Activated CD4-positive, alpha-beta T cell treated with anti-CD3 and anti-CD28 coated beads for 1 hour (primary cell): ENCODE results near the gene PTDSS2.
"Not testable (repeated sequence)": the region's sequence is repeated elsewhere in the genome, so short reads cannot be mapped to it uniquely, and the experiment has no call there.

Experiments
- DNase-seq: peaks from one replicate; pipeline ENCODE4 v3.0.0-alpha.2; 2020

PTDSS2 gene

GRCh38 chr11:452203-452744, 2.2 kb downstream of the PTDSS2 start:
- DNase-seq, result no peak

- no peak for DNase-seq
Measured at GRCh38 chr11:452916-453527, 2.9 kb downstream of the PTDSS2 start.

GRCh38 chr11:453564-453963, 3.5 kb downstream of the PTDSS2 start:
- DNase-seq, result no peak

- DNase-seq, result no peak
Measured at GRCh38 chr11:454043-454442, 4.0 kb downstream of the PTDSS2 start.

GRCh38 chr11:454801-455565, 4.9 kb downstream of the PTDSS2 start:
- DNase-seq, result no peak

- DNase-seq, result no peak
Measured at GRCh38 chr11:455566-456147, 5.6 kb downstream of the PTDSS2 start.

GRCh38 chr11:456533-456932, 6.5 kb downstream of the PTDSS2 start:
- DNase-seq, result no peak

- DNase-seq, result no peak
Measured at GRCh38 chr11:457111-457760, 7.2 kb downstream of the PTDSS2 start.

GRCh38 chr11:459511-460220, 9.6 kb downstream of the PTDSS2 start:
- DNase-seq, result no peak

- DNase-seq, result no peak
Measured at GRCh38 chr11:460331-461199, 10.5 kb downstream of the PTDSS2 start.

- DNase-seq, result no peak
Measured at GRCh38 chr11:461626-462025, 11.5 kb downstream of the PTDSS2 start.

GRCh38 chr11:462107-462890, 12.2 kb downstream of the PTDSS2 start:
- DNase-seq, result no peak

- DNase-seq, result no peak
Measured at GRCh38 chr11:464316-464715, 14.2 kb downstream of the PTDSS2 start.

- DNase-seq, result no peak
Measured at GRCh38 chr11:465896-466530, 15.9 kb downstream of the PTDSS2 start.

- DNase-seq, result no peak
Measured at GRCh38 chr11:468036-468435, 18.0 kb downstream of the PTDSS2 start.

GRCh38 chr11:468493-468892, 18.4 kb downstream of the PTDSS2 start:
- no peak for DNase-seq

- not testable (repeated sequence) for DNase-seq
Measured at GRCh38 chr11:469026-469683, 19.1 kb downstream of the PTDSS2 start.

GRCh38 chr11:469684-470560, 19.8 kb downstream of the PTDSS2 start:
- DNase-seq, result no peak
